Liver (tissue), 3 donors: Measurements from ENCODE around the gene FCRL2.

Experiments used
- CTCF ChIP-seq: fragments of 150-350 bp; IDR thresholded peaks from 2 replicates; pipeline ENCODE4 v1.5.1; 2017; ENCODE audit warnings: improper control_type of control experiment, low read depth, low read length; ENCODE audit not compliant: missing input control
- EGR1 ChIP-seq, 2 donors: IDR thresholded peaks; 2 replicates each; pipeline ENCODE4 v1.6.1; 2016 to 2018; ENCODE audit warnings: antibody characterized with exemption in 2 of 2, low read depth in 2 of 2
- FOXA1 ChIP-seq: IDR thresholded peaks from 2 replicates; pipeline ENCODE4 v1.6.1; 2016; ENCODE audit warnings: antibody characterized with exemption
- GABPA ChIP-seq, 2 donors: IDR thresholded peaks in 1 of 2; conservative IDR thresholded peaks in 1 of 2; 2 replicates each; pipeline ENCODE4 v1.6.1; 2016; ENCODE audit warnings: antibody characterized with exemption in 2 of 2, mild to moderate bottlenecking in 1 of 2, moderate library complexity in 1 of 2
- JUND ChIP-seq, 2 donors: IDR thresholded peaks; 2 replicates each; pipeline ENCODE4 v1.6.1; 2016; ENCODE audit warnings: antibody characterized with exemption in 2 of 2
- MAX ChIP-seq: IDR thresholded peaks from 2 replicates; pipeline ENCODE4 v1.6.1; 2016; ENCODE audit warnings: antibody characterized with exemption
- REST ChIP-seq: IDR thresholded peaks from 2 replicates; pipeline ENCODE4 v1.6.1; 2016; ENCODE audit warnings: antibody characterized with exemption, mild to moderate bottlenecking
- RXRA ChIP-seq, 2 donors: IDR thresholded peaks; 2 replicates each; pipeline ENCODE4 v1.6.1; 2017 to 2018; ENCODE audit warnings: antibody characterized with exemption in 2 of 2, mild to moderate bottlenecking in 1 of 2
- SP1 ChIP-seq: IDR thresholded peaks from 2 replicates; pipeline ENCODE4 v1.6.1; 2018; ENCODE audit warnings: antibody characterized with exemption, mild to moderate bottlenecking
- TAF1 ChIP-seq: conservative IDR thresholded peaks from 2 replicates; pipeline ENCODE4 v1.6.1; 2016; ENCODE audit warnings: antibody characterized with exemption, mild to moderate bottlenecking
- YY1 ChIP-seq: IDR thresholded peaks from 2 replicates; pipeline ENCODE4 v1.6.1; 2016; ENCODE audit warnings: antibody characterized with exemption, mild to moderate bottlenecking
- ZBTB33 ChIP-seq: IDR thresholded peaks from 2 replicates; pipeline ENCODE4 v1.6.1; 2016; ENCODE audit warnings: antibody characterized with exemption
- TF ChIP-seq, protein P1 (sequence below): IDR thresholded peaks from 2 replicates; pipeline ENCODE4 v1.6.1; 2016; ENCODE audit warnings: antibody characterized with exemption
- donor health status: healthy.
- donor health status: healthy.

GRCh38 chr1:157715736-157716135 lies 61.2 kb downstream of the FCRL2 start:
- TF ChIP-seq GABPA (IDR thresholded peaks at IDR 0.05 in 1 of 2, conservative IDR thresholded peaks at IDR 0.05 in 1 of 2) (no peak), TAF1 (no peak), CTCF (no peak), YY1 (no peak), JUND (IDR thresholded peaks at IDR 0.05) (no peak), REST (no peak), ZBTB33 (no peak), MAX (no peak), SP1 (no peak), FOXA1 (no peak), RXRA (IDR thresholded peaks at IDR 0.05) (no peak), EGR1 (IDR thresholded peaks at IDR 0.05; ENCODE audit: low read depth in 2 of 2) (no peak)
- TF ChIP-seq, protein P1, sequence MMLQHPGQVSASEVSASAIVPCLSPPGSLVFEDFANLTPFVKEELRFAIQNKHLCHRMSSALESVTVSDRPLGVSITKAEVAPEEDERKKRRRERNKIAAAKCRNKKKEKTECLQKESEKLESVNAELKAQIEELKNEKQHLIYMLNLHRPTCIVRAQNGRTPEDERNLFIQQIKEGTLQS = no peak
